Activated CD4-positive, CD25-positive, alpha-beta regulatory T cell (primary cell): ENCODE measurements around the gene TCP11.

ENCODE experiments used
- DNase-seq, 4 experiments: peaks; one replicate each; lab custom pipeline; 2025; lab: John Stamatoyannopoulos, UW

The TCP11 gene

GRCh38 chr6:35173044-35173426 lies 31.9 kb upstream of the TCP11 start:
- DNase-seq, result no peak

GRCh38 chr6:35170891-35171290 lies 29.8 kb upstream of the TCP11 start:
- DNase-seq, result no peak

GRCh38 chr6:35170166-35170565 lies 29.0 kb upstream of the TCP11 start:
- no peak for DNase-seq

DNA sequence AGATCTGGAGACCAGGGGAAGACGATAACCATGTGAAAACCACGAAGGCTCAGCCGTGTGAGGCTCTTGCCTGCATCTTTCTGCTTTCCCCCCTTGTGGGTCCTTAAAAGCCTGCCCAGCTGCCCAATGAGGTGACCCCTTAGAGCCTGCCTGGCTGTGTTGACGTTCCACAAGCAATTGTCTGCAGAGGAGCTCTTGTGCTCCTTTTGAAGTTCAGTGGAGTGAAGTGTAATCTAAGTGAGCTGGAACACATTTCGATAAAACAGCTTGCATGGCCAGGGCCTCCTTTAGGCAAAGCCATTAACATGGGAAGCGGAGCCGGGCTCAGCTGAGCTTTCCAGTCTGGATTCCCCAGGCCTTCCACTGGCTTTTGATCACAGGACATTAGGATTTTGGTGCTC lies 27.3 kb upstream of the TCP11 start:
- DNase-seq, result no peak

- no peak for DNase-seq
Measured at GRCh38 chr6:35167505-35167904, 26.4 kb upstream of the TCP11 start.

DNA sequence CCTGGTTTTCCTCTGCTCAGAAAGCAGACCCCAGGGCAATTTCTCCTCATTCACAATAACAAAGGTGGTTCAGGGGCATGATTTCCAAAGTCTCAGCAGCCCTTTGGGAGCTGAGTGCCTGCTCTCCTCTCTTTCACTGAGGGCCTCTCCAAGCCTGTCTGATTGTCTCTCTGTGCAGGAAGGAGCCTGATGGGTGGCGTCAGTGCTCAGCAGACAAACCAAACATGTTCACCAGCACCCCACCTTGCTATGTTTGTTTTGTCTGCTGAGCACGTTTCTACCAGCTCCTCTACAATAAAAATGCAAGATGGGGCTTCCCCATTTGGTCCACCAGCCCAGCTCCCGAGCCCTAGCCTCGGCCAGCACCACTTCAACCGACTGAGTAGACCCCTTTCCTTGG lies 25.4 kb upstream of the TCP11 start:
- no peak for DNase-seq

DNA sequence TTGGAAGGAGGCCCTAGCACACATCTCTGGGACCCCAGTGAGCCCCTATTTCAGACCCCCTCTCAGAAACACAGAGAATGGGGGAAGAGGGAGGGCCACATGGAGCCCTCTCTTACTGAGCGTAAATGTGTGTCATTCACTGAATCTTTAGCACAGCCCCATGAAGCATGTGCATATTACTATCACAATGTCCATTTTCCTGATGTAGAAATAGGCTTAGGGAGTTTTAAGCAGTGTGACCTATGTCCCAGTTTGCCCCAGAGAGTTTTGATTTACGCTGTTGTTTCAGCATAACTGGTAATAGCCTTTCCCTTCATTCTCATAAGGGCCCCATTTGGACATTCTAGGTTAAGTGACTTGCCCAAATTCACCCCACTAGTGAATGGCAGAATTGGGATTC lies 25.0 kb upstream of the TCP11 start:
- DNase-seq, result no peak

- DNase-seq, result no peak
Measured at GRCh38 chr6:35165630-35166071, 24.5 kb upstream of the TCP11 start.

DNA sequence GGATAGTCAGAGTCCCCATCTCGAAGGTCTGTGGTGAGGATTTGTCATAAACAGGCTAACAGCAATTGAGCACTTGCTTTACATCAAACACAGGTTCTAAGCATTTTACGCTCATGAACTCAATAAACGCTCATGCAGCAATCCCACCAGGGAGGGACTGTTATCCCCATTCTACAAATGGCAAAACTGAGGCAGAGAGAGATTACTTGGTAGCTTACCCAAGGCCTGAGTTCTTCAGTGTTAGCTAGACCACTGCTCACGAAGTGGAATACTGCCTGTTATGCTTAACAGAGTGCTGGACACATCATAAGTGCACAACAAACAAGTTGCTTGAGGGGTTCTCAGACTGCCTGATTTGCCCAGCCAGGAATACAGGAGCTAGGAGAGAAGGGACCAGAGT lies 23.7 kb upstream of the TCP11 start:
- no peak for DNase-seq

- no peak for DNase-seq
Measured at GRCh38 chr6:35164277-35164676, 23.1 kb upstream of the TCP11 start.

- DNase-seq, result no peak
Measured at GRCh38 chr6:35163836-35164235, 22.7 kb upstream of the TCP11 start.

DNA sequence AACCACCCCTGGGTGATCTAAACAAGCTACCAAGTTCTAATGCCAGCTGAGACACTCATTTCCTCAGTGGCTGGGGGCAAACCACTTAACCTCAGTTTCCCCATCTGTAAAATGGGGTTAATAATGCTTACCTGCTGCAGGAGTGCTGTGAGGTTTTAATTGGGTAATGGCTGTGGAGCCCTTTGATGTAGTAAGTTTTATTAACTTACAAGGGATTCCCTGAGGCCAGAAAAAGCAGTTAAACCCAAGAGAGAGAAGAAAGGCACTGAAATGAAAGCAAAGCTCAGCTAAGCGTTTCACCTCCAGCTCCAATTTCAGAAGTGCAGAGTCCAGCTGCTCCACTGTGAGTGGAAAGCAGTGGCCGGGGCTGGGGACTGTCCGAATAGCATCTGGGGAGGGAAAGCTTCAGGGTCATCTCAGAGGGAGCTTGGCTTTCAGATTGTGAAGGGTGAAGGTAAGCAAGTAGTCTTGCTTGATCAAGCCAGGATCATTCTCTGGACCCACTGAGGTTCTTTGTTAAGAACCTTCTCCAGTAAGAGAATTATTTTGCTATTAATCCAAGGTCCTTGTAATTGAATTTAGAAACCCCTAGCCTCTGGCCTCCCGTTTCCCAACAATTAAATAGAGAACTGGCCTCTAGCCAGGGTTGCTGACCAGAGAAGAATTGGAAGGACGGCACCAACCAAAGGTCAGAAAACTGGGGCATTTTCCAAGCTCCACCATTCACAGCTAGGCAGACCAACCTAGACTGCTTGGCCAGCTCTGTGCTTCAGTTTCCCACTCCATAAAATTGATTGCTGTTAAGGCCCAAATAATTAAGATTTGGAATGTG lies 20.9 kb upstream of the TCP11 start:
- no peak for DNase-seq

DNA sequence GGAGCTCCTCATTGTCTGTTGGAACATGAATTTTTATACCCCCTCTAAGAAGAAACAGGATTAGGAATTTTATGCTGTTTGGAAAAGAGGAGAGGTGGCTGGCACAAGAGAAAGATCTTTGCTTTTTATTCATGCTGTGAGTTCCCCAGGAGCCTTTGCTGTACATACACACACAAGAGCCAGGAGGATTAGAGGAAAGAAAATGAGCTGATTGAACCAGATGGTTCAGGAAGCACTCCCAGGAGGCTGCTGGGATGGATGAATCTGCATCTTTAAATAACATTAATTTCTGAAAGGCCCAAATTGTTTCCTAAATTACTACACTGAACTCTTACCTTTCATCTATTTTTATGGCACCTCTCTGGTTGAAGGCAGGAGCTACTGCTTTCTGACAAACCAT lies 20.1 kb upstream of the TCP11 start:
- no peak for DNase-seq

GRCh38 chr6:35160642-35161041 lies 19.5 kb upstream of the TCP11 start:
- DNase-seq, result no peak

- DNase-seq, result no peak
Measured at GRCh38 chr6:35158520-35158919, 17.4 kb upstream of the TCP11 start.

DNA sequence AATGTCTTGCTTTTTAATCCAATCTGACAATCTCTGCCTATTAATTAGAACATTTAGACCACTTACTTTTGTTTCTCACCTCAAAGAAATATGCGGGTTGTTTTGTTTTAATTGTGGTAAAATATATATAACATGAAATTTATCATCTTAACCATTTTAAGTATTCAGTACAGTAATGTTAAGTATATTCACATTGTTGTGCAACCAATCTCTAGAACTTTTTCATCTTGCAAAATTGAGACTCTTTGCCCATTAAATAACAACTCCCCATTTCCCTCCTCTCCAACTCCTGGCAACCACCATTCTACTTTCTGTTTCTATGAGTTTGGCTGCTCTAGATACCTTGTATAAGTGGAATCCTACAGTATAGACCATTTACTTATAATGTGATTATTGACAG lies 13.8 kb upstream of the TCP11 start:
- DNase-seq, result no peak

DNA sequence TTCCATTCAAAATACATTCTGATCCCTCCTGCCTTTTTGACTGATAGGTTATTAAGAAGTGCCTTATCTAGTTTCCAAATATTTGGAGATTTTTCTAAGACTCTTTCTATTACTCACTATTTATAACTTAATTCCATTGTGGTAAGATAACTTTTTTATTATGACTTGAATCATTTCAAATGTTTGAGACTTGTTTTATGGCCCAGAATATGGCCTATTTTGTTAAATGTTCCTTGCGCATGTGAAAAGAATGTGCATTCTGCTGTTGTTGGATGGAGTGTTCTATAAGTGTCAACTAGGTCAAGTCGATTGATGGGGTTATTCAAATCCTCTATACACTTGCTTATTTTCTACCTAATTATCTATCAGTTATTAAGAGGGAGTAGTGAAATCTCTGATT lies 13.1 kb upstream of the TCP11 start:
- DNase-seq, result no peak

- no peak for DNase-seq
Measured at GRCh38 chr6:35152067-35152707, 11.0 kb upstream of the TCP11 start.

- no peak for DNase-seq
Measured at GRCh38 chr6:35151466-35151865, 10.3 kb upstream of the TCP11 start.

- DNase-seq, result no peak
Measured at GRCh38 chr6:35149891-35150566, 8.9 kb upstream of the TCP11 start.

- DNase-seq, result no peak
Measured at GRCh38 chr6:35148167-35148741, 7.1 kb upstream of the TCP11 start.

- DNase-seq, result no peak
Measured at GRCh38 chr6:35147486-35147885, 6.3 kb upstream of the TCP11 start.

DNA sequence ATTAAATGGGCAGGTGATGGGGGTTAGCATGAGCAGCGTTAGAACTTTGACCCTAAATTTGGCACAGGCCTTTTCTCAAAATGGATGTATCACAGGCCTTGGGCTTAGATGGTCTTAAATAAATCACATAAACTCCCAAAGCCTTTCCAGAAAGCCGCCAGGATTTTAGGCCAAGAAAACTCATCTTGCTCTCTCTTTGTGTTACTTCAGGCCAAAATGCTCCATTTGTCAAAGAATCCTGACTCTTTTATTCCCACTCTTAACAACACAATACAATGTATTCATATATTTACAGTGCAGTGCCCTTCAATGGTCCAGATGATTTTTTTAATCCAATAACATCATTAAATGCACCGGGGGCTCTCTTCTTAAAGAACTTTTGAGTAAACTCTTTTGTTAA lies 5.9 kb upstream of the TCP11 start:
- DNase-seq, result no peak
